ENCODE measurements around the gene ERH.

Gene ERH

DNA sequence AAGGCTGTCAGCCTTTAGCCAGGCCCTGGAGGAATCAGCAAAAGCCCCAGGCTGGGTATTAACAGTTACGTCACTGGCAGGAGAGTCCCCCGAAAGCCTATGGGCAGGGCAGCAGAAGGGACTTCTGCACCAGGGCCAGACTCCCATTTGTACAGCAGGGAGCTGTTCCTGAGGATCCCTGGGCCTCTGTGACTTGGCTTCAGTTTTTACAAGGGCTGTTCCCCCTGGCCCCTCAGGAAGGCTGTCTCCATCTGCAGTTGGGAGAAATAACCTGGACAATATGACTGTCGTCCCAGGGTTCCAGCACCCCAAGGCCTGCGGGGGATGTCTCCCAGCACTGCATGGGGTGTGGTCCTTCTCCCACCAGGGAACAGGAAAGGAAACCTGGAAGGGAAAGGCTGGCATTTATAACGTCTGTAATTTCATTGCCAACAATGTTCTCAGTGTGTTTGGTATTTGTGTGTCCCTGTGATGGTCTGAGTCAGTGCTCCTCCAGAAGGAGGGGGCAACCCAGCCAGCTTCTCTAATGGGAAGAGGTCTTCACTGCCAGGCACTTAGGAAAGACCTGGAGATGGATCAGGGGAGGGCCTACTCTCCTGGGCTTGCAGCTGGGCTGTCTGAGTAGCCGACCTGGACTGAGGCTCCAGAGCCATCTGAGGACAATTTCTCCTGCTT lies 42.4 kb downstream of the ERH start:
- peak; percentile 16 for DNase-seq (ENCODE audit: low read depth)

DNA sequence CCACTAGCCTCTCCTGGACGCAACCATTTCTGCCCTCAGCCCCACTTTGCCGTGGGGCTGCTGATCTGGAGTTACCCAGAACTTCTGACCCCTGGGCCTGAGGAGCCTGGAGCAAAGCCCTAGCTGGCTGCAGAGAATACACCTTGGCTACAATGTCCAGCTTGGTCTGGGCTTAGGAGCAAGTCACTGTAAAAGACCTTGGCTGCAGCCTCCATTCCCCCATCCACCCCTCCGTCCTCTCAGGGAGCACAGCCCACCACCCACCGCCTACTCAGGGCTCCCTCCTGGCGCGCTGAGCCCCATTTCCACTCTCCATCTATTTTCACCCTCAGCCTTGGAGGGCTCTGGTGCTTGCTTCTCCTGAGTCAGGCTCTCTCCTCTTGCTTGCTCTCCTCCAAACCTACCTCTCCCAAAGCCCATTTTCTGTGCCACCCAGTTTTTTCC lies 42.9 kb downstream of the ERH start:
- DNase-seq (ENCODE audit: low read depth), result no peak

DNA sequence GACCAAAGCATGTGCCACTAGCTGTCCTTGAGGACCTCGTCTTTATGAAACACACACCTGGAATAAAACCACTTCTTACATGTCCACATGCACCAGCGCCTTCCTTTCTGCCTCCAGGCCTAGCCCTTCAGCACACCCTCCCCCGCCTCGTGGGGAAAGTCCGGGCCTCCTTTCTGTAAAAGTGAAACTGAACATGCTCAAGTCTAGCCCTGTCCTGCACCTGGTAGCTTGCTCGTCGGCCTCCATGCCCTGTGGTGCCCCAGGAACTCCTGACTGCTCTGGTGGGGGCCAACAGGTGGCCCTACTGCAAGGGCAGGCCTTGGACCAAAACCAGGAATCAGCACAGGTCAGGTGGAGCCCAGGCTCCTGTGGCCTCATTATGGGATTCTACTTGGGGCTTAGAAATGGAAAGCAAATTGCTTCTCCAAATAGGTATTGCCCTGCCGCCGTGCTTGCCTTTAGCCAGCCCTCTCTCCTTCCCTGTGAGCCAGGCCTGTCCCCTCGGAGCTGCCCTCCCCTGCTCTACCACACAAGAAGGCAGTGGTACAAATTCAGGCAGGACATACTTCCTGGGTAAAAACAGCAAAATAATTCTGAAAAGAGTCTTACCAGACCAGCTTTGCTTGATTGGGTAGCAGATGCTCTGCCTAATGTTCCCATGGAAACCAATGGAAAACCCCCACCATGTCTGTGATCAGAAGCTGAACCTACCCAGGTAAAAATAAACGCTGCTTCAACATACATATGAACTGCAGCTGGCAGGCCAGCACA lies 43.5 kb downstream of the ERH start:
- DNase-seq (ENCODE audit: low read depth), result no peak

DNA sequence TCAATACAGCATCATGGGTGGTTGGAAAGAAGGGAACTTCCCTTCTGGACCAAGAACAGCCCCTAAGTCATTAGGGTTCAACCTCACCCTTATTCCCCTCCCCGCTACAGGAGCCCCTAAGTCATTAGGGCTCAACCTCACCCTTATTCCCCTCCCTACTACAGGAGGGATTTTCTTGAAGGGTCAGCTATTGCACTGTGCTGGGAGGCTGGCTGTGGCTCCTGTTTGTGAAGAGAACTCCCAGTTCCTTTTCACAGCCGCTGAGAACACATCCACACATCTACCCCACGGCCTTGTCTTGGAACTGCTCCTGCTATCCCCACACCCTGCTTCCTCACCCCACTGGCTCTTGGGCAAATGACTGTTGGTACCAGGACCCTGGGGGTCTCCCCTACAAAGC lies 44.9 kb downstream of the ERH start:
- DNase-seq (ENCODE audit: low read depth), result no peak

DNA sequence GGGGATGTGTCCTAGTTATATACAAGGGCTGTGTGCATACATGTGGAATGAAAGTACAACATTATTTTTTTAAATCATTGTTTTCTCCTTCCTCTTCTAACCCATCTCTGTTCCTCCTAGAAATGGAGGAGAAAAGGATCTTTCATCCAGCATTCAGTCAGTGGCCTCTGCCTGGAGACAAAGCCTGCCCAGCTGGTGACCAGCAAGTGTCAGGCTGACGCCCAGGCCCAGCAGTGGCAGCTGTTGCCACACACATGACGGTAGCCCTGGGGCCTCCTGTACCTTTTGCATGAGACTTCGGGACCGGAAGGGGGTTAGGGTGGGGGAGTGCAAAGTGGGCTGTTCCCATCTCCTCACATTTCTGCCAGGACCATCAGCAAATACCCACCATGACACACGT lies 46.2 kb downstream of the ERH start:
- DNase-seq (ENCODE audit: low read depth), result no peak

DNA sequence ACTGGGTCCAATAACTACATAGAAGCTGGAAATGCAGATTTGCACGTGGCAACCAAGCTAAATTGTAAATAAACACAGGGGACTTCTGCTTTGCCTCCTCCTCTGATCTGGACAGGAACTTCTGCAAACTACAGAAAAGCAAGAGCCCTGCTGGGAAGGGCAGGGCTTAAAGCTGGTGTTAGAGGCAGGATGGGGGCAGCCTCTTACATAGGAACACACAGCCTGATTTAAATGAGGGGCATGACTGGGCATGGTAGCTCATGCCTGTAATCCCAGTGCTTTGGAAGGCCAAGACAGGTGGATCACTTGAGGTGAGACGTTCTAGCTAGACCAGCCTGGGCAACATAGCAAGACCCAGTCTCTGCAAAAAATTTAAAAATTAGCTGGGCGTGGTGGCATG lies 46.7 kb downstream of the ERH start:
- no peak for DNase-seq (ENCODE audit: low read depth)

DNA sequence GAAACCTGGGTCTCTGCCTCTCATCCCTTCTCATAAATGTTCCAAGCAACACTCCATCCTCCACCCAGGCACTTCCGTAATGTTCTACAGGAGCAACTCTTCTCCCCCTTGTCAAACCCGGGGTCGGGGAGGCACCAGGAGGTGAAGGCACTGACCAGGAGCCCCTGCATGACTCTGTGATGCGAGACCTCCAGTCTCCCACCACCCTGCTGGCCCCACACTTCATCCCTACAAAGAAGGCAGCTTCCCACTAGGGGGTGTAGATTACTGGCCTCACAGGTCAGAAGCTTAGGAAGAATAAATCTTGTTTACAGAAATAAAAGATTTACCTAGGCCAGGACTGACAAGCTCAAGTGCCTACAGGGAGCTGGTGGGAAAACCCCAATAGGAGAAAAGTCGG lies 47.2 kb downstream of the ERH start:
- no peak for DNase-seq (ENCODE audit: low read depth)

DNA sequence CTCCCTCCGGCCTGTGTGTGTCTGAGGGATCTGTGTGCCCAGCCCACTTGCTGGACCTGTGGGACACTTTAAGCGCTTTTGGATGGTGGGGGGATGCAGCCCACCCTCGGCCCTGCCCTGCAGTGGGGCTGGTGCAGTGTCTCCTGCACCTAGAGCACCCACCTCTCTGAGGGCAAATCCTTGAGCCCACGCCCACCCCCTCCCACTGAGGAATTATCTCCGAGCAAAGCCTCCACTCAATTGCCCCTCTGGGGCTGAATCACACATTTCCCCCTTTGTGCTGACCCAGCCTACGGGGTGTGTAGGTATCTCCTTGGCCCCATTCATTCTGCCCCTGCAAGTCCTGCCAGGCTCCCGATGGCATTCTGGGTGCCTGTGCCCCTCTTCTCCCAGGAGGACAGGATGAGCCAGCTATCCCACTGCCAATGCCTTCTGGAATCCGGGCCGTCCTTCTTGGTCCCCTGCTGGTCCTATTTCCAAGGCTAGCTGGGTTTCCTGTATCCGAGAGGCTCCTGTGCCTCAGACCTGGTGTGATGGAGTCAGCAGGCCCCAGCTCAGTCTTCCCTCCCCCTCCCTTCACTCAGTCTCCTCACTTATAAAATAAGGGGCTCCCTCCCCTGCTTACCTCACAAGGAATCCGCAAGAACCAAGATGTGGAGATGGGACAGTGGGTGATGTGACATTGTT lies 48.9 kb downstream of the ERH start:
- no peak for DNase-seq (ENCODE audit: low read depth)

DNA sequence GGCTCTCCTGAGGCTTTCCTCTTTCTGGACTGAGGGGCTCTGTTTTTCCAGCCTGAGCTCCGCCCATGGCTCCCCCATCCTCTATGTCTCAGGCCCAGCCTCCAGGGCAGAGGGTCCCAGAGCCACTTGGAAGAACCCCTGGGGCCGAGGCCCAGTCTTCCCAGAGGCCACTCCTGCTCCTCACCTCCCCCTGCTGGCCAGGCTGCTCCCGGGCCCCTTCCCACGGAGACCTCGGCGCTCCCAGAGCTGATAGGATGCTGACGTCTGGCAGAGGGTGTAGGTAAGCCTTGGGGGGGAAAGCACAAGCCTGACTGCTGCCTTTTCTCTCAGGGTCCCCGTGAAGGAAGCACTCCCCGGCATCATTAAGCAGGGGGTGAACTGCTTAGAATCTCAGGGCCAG lies 51.4 kb downstream of the ERH start:
- peak; percentile 53 for DNase-seq (ENCODE audit: low read depth)

DNA sequence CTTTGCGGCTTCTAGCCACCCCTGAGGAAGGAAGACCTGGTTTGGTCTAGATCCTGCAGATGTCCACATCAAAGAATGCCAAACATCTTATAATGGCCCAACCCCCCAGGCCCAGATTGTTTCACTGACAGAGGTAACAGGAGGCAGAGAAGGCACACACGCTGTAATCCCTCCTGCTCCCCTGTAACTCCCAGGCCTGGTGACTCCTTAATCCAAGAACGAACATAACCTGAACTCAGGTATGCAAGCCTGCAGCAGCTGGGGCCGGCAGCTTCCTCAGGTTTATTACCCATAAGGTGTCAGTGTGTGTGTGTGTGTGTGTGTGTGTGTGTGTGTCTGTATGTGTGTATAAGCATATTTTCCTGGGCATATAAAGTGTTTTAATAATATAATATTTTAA lies 52.7 kb downstream of the ERH start:
- no peak for DNase-seq (ENCODE audit: low read depth)

DNA sequence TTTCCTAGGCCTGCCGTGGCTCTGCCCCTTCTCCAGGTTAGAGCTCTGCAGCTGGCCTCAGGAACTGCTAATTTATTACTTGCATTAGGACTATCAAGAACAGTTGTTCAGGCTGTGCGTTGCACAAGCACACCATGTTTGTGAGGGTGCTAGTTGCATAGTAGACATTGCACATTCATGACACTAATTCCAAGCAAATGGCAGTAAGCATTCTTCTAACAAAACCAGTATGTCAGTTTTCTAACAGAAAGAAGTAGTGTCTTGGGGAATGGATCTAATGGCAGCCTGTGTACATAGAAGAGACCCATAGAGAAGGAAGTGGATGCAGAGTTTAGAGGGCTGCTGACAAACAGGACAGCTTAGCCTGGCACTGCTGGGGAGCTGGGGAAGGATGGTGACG lies 53.9 kb downstream of the ERH start:
- DNase-seq (ENCODE audit: low read depth), result no peak

DNA sequence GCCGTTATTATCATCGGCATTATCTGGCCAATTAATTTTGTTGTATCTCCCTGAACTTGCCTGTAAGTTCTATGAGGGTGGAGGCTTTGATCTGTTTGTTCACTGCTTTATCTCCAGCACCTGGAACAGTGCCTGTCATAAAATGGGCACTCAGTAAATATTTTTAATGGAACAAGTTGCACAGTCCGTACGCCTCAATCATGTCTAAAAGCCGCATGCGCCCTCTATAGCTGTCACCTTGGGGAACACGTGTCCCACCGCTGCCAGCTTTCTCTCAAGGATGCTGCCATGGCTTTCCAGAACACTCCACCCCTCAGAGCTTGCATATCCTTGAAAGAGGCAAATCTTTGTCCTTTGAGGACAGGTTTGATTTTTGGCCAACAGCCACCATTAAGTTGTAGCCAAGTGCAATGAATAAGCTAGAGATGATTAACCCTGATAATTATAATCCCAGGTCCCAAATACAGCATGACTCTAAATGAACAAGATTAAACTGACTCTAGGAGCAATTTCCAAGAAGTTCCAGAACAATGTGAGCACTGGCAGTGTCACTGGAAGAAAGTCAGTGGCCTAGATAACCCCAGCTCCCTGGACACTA lies 55.1 kb downstream of the ERH start:
- no peak for DNase-seq (ENCODE audit: low read depth)

DNA sequence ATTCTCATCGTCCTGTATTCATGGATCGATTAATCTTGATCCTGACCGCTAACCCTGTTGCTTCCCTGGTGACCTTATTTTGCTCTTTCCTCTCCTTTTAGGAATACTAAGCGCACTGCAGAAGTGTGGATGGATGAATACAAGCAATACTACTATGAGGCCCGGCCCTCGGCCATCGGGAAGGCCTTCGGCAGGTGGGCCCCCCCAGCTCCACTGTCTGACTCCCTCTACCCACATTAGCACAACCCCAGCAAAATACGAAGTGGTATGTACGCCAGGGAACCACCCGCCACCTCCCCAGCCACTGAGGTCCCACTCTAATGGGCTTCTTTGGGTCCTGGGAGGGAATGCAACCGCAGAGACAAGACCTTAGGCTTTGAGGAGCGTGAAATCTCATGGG lies 58.7 kb downstream of the ERH start:
- no peak for DNase-seq (ENCODE audit: low read depth)

DNA sequence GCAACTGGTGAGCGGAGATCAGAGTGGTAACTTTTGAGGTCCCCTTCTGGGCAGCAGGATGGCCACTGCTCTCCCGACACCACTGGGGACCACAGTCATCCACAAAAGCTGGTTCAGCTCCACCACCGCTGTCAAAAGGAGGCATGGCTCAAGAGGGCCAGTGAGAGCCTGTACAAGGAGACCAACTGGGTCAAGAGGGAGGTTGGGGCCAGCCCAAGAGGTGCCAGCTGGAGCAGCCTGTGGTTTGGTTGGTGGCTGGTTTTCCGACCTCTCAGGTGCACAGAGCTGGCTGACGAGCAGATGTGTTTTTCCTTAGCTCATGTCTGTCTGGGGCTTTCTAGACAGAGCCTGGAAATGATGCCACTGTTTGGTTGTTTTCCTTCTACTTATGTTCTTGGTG lies 60.1 kb downstream of the ERH start:
- DNase-seq (ENCODE audit: low read depth), result no peak

DNA sequence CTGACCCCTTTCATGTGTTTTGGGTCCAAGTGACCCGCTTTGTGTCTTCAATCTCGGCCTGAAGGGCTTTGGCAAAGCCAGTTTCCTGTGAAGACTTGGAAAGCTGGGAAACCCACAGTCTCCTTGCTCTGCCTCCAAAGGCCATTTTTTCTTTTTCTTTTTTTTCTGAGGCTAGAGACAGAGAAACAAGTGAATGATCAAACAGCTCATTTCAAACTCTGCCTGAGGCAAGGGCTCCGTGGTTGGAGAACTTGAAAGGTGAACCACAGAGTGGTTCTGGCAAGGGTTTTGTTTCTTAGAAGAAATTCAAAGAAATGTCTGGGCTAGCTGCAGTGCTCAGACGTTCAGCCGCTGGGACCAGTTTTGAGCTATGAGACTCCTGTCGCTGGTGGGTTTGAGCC lies 62.7 kb downstream of the ERH start:
- DNase-seq (ENCODE audit: low read depth), result peak; percentile 31

DNA sequence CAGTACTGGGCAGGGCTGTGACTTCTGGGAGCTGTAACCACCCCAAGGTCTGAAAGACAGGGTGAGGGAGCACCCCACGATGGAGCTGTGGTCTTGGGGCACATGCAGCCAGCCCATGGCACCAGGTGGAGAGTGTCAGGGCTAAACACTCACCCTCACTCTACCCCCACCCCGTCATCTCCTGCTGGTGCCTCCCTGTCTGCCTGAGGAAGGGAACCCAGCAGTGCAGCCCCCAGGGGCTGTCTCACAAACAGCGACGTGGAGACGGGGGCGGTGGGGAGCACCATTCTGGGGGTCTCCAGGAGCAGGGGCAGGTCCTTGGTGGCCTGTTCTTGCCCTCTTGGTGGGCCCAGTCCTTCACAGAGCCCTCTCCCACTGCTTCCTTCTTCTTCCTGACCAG lies 63.5 kb downstream of the ERH start:
- DNase-seq (ENCODE audit: low read depth), result no peak

DNA sequence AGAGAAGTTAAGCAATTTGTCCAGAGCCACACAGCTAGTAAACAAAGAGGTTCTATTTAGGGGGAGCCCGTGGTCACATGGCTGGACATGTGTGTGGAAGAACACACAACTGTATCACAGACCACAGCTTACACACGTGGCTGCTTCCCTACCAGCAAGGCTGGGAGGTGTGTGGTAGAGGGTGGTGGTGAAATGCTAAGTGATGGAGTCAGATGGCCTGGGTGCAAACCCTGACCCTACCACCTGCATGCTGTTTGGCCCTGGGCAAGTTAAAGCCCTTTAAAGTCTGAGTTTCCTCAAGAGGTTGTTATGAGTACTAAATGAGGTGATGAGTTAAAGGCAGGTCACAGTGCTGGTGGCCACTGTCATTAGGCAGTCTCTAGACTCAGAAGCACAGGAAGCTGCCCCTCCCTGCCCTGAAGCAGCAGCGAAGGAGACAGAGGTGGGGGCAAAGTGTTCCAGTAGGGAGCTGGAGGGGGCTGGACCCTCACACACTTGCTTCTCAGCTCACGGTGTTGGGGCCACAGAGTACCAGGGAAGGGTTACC lies 64.2 kb downstream of the ERH start:
- no peak for DNase-seq (ENCODE audit: low read depth)

DNA sequence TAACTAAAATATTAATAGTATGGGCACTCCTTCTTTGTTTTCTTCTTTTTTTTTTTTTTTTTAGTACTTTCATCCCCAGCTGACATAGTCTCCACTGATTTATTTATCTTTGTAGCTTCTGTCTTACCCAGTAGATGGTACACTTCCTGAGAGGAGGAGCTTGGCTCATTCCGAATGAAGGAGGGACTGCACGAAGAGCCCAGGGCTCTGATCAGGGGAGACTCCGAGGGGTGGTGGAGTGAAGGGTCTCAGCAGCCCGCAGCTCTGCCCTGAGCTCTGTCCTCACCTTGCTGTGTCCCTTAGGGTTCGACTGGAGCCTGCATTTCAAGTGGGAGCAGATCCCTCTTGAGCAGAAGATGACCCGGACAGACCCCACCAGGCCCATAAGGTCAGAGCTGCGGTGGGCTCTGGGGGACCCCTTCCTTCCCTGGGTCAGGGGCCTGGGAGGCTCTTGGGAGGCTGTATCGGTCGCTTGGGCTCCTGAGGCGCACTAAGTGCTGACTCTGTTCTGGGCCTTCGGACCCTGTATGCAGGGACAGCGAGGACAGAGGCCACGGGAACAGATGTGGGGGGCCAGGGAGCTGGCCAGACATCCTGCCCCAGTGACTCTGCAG lies 65.2 kb downstream of the ERH start:
- DNase-seq (ENCODE audit: low read depth), result no peak

DNA sequence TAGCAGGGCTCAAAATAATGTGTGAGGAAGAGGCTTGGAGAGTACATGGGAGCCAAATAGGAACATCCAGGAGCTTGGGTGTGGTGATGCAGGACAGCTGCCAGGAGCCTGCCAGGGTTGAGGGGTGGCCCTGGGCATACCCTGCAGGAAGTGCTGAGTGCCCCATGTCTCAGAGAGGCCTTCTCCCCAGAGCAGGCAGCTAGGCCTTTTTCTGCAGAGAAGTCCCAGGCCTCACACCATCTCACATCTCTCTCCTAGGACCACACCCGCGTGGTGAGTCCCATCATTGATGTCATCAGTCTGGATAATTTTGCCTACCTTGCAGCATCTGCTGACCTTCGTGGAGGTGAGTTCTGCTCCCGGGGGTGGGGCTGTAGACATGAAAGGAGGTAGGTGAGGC lies 66.9 kb downstream of the ERH start:
- DNase-seq (ENCODE audit: low read depth), result no peak

All from ELR (cell line).